Measurements from ENCODE around the gene SCUBE1. TPM values are rescaled to one million over a fixed set of nuclear protein-coding genes. Genes with fewer than 3 reads are reported as not detected.

SCUBE1 gene
- total and polyA plus RNA-seq, 10 of the 15 experiments (the other 5 are each of a cell fraction or from before 2014, with no cell fraction given) = not detected

DNA sequence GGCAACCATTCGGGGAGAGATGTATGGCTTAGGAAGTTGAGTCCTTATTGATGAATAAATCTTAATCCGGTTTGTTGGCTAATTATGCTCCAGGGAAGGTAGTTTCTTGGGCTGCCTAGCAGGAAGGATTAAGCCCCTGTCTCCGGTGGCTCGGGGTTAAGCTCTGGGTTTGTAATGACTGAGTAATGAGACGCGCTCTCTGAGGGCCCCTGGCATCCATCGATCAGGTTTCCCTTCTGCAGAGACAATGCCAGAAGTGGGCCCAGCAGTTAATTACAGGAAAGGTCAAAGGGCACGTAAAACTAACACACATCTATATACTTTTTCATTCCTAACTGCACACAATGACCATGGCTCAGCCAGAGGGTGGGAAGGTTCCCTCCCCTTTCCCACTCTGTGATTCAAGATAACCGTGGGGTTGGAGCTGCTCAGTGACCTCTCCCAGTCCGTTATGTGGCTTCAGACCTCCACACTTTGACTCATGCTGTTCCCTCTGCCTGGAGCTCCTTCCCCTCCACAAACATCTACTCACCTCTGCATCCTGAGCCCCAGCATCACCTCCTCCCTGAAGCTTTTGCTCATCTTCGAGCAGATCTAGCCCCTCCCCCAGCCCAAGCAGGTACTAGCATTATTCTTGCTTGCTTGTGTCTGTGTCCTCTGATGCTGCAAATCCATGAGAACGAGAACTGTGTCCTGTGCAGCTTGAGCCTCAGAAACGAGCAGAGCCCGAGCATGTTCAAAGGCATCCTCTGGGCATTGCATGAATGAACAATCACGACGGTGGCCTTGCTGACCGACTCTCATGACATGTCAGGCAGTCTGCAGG lies 16.6 kb downstream of the SCUBE1 start:
- Histone ChIP-seq H3K27me3 (replicated peaks in 1 of 2; ENCODE audit: control insufficient read depth in 2 of 2, insufficient read depth in 2 of 2, low read length in 1 of 2) (peaks cover 2% of the 10 kb centered on the region in 2 experiments; a peak in 2 of 4 replicates), H3K27ac (ENCODE audit: control insufficient read depth, insufficient read depth) (no peak overlapping the region), H2AFZ (ENCODE audit: control insufficient read depth, low read depth, low read length) (no peak overlapping the region), H3K4me2 (ENCODE audit: control insufficient read depth, insufficient read depth) (no peak overlapping the region), H3K36me3 (ENCODE audit: control insufficient read depth in 2 of 2, insufficient read depth in 2 of 2, low read length in 1 of 2) (no peaks in the 10 kb centered on the region), H3K4me1 (ENCODE audit: control insufficient read depth, insufficient read depth, low read length) (no peaks in the 10 kb centered on the region), H3K9ac (ENCODE audit: control insufficient read depth, insufficient read depth, low read length) (no peak overlapping the region), H3K79me2 (ENCODE audit: control insufficient read depth, insufficient read depth, low read length) (no peaks in the 10 kb centered on the region), H3K4me3 (no peak overlapping the region), H4K20me1 (ENCODE audit: control insufficient read depth, insufficient read depth) (no peaks in the 10 kb centered on the region), H3K9me3 (replicated peaks; ENCODE audit: control insufficient read depth, insufficient read depth, low read length) (no peaks in the 10 kb centered on the region)
- intact Hi-C loops (cut with micrococcal nuclease; ENCODE audit: unreplicated experiment) = no loop called here
- no TSS peak for BruUV-seq (replicated peaks)
- ChIA-PET SMC1A (ENCODE audit: uncharacterized antibody, unreplicated experiment) (no interaction called here), RAD21 (ENCODE audit: unreplicated experiment) (no interaction called here), CTCF (no interaction called here), POLR2A (no interaction called here)
- DNase-seq (ENCODE audit: low read depth, low spot score) (no peak), ATAC-seq (no peak), FAIRE-seq (no peak)
- TF ChIP-seq NR2C1 (IDR thresholded peaks at IDR 0.05) = no peak
- TF ChIP-seq POLR2AphosphoS5 (IDR thresholded peaks at IDR 0.05; ENCODE audit: low read length) = no peak
- TF ChIP-seq, protein P1, sequence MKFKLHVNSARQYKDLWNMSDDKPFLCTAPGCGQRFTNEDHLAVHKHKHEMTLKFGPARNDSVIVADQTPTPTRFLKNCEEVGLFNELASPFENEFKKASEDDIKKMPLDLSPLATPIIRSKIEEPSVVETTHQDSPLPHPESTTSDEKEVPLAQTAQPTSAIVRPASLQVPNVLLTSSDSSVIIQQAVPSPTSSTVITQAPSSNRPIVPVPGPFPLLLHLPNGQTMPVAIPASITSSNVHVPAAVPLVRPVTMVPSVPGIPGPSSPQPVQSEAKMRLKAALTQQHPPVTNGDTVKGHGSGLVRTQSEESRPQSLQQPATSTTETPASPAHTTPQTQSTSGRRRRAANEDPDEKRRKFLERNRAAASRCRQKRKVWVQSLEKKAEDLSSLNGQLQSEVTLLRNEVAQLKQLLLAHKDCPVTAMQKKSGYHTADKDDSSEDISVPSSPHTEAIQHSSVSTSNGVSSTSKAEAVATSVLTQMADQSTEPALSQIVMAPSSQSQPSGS (IDR thresholded peaks at IDR 0.05; ENCODE audit: low read length) = no peak
- no peak for TF ChIP-seq ETV6 (conservative IDR thresholded peaks at IDR 0.05 in 1 of 2, IDR thresholded peaks at IDR 0.05 in 1 of 2; ENCODE audit: borderline replicate concordance in 1 of 2, low read depth in 1 of 2)
- WGBS (ENCODE audit: insufficient coverage, insufficient replicate concordance, low lambda C conversion rate, missing lambda C conversion rate) = 22% methylated on average over 17 of the region's 17 CpGs
- in situ Hi-C loops (cut with MboI) = no loop called here

DNA sequence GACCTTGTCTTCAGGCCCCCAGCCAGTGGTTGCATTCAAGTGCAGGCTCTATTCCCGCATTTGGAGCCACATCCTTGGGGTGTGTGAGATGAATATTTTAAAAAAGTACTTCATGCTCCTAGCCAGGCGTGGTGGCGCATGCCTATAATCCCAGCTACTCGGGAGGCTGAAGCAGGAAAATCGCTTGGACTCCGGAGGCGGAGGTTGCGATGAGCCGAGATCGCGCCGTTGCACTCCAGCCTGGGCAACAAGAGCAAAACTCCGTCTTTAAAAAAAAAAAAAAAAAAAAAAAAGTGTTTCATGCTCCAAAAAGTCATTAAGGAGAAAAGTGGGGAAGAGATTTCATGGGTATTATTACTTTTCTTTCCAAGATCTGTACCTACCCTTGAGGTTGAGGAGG lies 18.0 kb downstream of the SCUBE1 start:
- in situ Hi-C loops (cut with MboI) = no loop called here
- Histone ChIP-seq H4K20me1 (ENCODE audit: control insufficient read depth, insufficient read depth) (no peaks in the 10 kb centered on the region), H3K4me2 (ENCODE audit: control insufficient read depth, insufficient read depth) (no peak overlapping the region), H3K79me2 (ENCODE audit: control insufficient read depth, insufficient read depth, low read length) (no peaks in the 10 kb centered on the region), H3K27me3 (replicated peaks in 1 of 2; ENCODE audit: control insufficient read depth in 2 of 2, insufficient read depth in 2 of 2, low read length in 1 of 2) (peaks cover 2% of the 10 kb centered on the region in 2 experiments; a peak in 2 of 4 replicates), H2AFZ (ENCODE audit: control insufficient read depth, low read depth, low read length) (no peak overlapping the region), H3K9ac (ENCODE audit: control insufficient read depth, insufficient read depth, low read length) (no peak overlapping the region), H3K4me3 (no peak overlapping the region), H3K4me1 (ENCODE audit: control insufficient read depth, insufficient read depth, low read length) (no peaks in the 10 kb centered on the region), H3K9me3 (replicated peaks; ENCODE audit: control insufficient read depth, insufficient read depth, low read length) (no peaks in the 10 kb centered on the region; the same call in 2 of the 3 replicates), H3K27ac (ENCODE audit: control insufficient read depth, insufficient read depth) (no peak overlapping the region), H3K36me3 (ENCODE audit: control insufficient read depth in 2 of 2, insufficient read depth in 2 of 2, low read length in 1 of 2) (no peaks in the 10 kb centered on the region)
- intact Hi-C loops (cut with micrococcal nuclease; ENCODE audit: unreplicated experiment) = no loop called here
- no peak for FAIRE-seq
- ATAC-seq = no peak
- 68% methylated on average over 10 of the region's 13 CpGs for WGBS (ENCODE audit: insufficient coverage, insufficient replicate concordance, low lambda C conversion rate, missing lambda C conversion rate)
- no TSS peak for BruUV-seq (replicated peaks)
- ChIA-PET RAD21 (ENCODE audit: unreplicated experiment) (no interaction called here), CTCF (no interaction called here), POLR2A (no interaction called here), SMC1A (ENCODE audit: uncharacterized antibody, unreplicated experiment) (no interaction called here)
- DNase-seq (ENCODE audit: low read depth, low spot score) = no peak
- TF ChIP-seq ZNF622 (IDR thresholded peaks at IDR 0.05) = no peak
- TF ChIP-seq EGR1 (IDR thresholded peaks at IDR 0.05; ENCODE audit: borderline replicate concordance in 1 of 2, low read depth in 2 of 2, low read length in 2 of 2) = no peak
- TF ChIP-seq, protein P2, sequence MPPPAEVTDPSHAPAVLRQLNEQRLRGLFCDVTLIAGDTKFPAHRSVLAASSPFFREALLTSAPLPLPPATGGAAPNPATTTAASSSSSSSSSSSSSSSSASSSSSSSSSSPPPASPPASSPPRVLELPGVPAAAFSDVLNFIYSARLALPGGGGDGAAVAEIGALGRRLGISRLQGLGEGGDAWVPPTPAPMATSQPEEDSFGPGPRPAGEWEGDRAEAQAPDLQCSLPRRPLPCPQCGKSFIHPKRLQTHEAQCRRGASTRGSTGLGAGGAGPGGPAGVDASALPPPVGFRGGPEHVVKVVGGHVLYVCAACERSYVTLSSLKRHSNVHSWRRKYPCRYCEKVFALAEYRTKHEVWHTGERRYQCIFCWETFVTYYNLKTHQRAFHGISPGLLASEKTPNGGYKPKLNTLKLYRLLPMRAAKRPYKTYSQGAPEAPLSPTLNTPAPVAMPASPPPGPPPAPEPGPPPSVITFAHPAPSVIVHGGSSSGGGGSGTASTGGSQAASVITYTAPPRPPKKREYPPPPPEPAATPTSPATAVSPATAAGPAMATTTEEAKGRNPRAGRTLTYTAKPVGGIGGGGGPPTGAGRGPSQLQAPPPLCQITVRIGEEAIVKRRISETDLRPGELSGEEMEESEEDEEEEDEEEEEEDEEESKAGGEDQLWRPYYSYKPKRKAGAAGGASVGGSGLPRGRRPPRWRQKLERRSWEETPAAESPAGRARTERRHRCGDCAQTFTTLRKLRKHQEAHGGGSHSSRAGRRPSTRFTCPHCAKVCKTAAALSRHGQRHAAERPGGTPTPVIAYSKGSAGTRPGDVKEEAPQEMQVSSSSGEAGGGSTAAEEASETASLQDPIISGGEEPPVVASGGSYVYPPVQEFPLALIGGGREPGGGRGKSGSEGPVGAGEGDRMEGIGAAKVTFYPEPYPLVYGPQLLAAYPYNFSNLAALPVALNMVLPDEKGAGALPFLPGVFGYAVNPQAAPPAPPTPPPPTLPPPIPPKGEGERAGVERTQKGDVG (CRISPR knock-in tag; IDR thresholded peaks at IDR 0.05) = no peak
- no peak for TF ChIP-seq CBFB (IDR thresholded peaks at IDR 0.05; ENCODE audit: low read depth)
- TF ChIP-seq, protein P3, sequence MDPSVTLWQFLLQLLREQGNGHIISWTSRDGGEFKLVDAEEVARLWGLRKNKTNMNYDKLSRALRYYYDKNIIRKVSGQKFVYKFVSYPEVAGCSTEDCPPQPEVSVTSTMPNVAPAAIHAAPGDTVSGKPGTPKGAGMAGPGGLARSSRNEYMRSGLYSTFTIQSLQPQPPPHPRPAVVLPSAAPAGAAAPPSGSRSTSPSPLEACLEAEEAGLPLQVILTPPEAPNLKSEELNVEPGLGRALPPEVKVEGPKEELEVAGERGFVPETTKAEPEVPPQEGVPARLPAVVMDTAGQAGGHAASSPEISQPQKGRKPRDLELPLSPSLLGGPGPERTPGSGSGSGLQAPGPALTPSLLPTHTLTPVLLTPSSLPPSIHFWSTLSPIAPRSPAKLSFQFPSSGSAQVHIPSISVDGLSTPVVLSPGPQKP (IDR thresholded peaks at IDR 0.05; ENCODE audit: low read depth, low read length) = no peak
- TF ChIP-seq ZBED1 (IDR thresholded peaks at IDR 0.05; ENCODE audit: borderline replicate concordance) = no peak
- no peak for TF ChIP-seq SRF (IDR thresholded peaks at IDR 0.05; ENCODE audit: low read depth in 2 of 2, low read length in 2 of 2)

All from GM12878 (cell line).